Neural progenitor cell (in vitro differentiated cells): ENCODE measurements around the gene GPR162. TPM values are rescaled to one million over a fixed set of nuclear protein-coding genes. Genes with fewer than 3 reads are reported as not detected.

Source experiments
- DNase-seq: peaks from one replicate; pipeline ENCODE4 v3.0.0-alpha.2; 2016; ENCODE audit warnings: low spot score
- H2AFZ ChIP-seq: fragments of 200-600 bp; sonication (generic); replicated peaks from 2 replicates; pipeline ENCODE4 v1.6.1; 2016; ENCODE audit warnings: antibody characterized with exemption
- H3F3A ChIP-seq: fragments of 200-600 bp; sonication (generic); 2 replicates; pipeline ENCODE4 v1.6.1; 2016; ENCODE audit warnings: antibody characterized with exemption, low read depth
- H3K27ac ChIP-seq: fragments of 200-600 bp; sonication (generic); 2 replicates; pipeline ENCODE4 v1.5.1; 2016; ENCODE audit warnings: mild to moderate bottlenecking
- H3K27me3 ChIP-seq: fragments of 200-600 bp; sonication (generic); 2 replicates; pipeline ENCODE4 v1.6.1; 2016; ENCODE audit warnings: mild to moderate bottlenecking, moderate library complexity
- H3K36me3 ChIP-seq: fragments of 200-600 bp; sonication (generic); 2 replicates; pipeline ENCODE4 v1.5.1; 2016
- H3K4me1 ChIP-seq: fragments of 200-600 bp; sonication (generic); 2 replicates; pipeline ENCODE4 v1.6.1; 2016; ENCODE audit warnings: mixed run types
- H3K4me2 ChIP-seq: fragments of 200-600 bp; sonication (generic); 2 replicates; pipeline ENCODE4 v1.6.1; 2016
- H3K4me3 ChIP-seq: fragments of 200-600 bp; sonication (generic); 2 replicates; pipeline ENCODE4 v1.5.1; 2016
- H3K79me2 ChIP-seq: fragments of 200-600 bp; sonication (generic); 2 replicates; pipeline ENCODE4 v1.6.1; 2016; ENCODE audit warnings: low read depth
- H3K9ac ChIP-seq: fragments of 200-600 bp; sonication (generic); 2 replicates; pipeline ENCODE4 v1.6.1; 2016
- H3K9me3 ChIP-seq: fragments of 200-600 bp; sonication (generic); 2 replicates; pipeline ENCODE4 v1.5.1; 2016; ENCODE audit warnings: low read depth
- H4K20me1 ChIP-seq: fragments of 200-600 bp; sonication (generic); 2 replicates; pipeline ENCODE4 v1.6.1; 2016; ENCODE audit warnings: low read depth
- H3K27ac Mint-ChIP-seq: 3 replicates; pipeline ENCODE4 v1.8.0; 2021; ENCODE audit warnings: mixed read lengths
- H3K27me3 Mint-ChIP-seq: 2 replicates; pipeline ENCODE4 v1.8.0; 2022; ENCODE audit warnings: low read depth, mild to moderate bottlenecking, inconsistent platforms, moderate library complexity, mixed read lengths; ENCODE audit not compliant: insufficient read depth
- H3K36me3 Mint-ChIP-seq: 3 replicates; pipeline ENCODE4 v1.8.0; 2021; ENCODE audit warnings: mixed read lengths
- H3K4me1 Mint-ChIP-seq: 3 replicates; pipeline ENCODE4 v1.8.0; 2021; ENCODE audit warnings: mixed read lengths
- H3K4me3 Mint-ChIP-seq: 3 replicates; pipeline ENCODE4 v1.8.0; 2021; ENCODE audit warnings: mild to moderate bottlenecking, moderate library complexity, mixed read lengths
- H3K9me3 Mint-ChIP-seq: 3 replicates; pipeline ENCODE4 v1.8.0; 2020; ENCODE audit warnings: mixed read lengths
- EZH2 ChIP-seq: fragments of 200-600 bp; sonication (generic); IDR thresholded peaks from 2 replicates; pipeline ENCODE4 v1.6.1; 2017; ENCODE audit warnings: antibody characterized with exemption, mild to moderate bottlenecking, moderate library complexity
- EZH2phosphoT487 ChIP-seq: fragments of 200-600 bp; sonication (generic); IDR thresholded peaks from 2 replicates; pipeline ENCODE4 v1.6.1; 2017; ENCODE audit warnings: antibody characterized with exemption
- total RNA-seq: library from RNA; depleted of rRNA; stranded (reverse); fragments of >200 nt; gene quantifications from 2 replicates; pipeline ENCODE4 v1.2.3, GENCODE V29; 2015; ENCODE audit warnings: low replicate concordance
- TF ChIP-seq, protein P1 (sequence below): fragments of 200-600 bp; sonication (generic); IDR thresholded peaks from 2 replicates; pipeline ENCODE4 v1.5.1; 2017; ENCODE audit warnings: antibody characterized with exemption, mild to moderate bottlenecking

The GPR162 gene
- total RNA-seq, 1 donor from 2014 or later = 10.0 TPM

DNA sequence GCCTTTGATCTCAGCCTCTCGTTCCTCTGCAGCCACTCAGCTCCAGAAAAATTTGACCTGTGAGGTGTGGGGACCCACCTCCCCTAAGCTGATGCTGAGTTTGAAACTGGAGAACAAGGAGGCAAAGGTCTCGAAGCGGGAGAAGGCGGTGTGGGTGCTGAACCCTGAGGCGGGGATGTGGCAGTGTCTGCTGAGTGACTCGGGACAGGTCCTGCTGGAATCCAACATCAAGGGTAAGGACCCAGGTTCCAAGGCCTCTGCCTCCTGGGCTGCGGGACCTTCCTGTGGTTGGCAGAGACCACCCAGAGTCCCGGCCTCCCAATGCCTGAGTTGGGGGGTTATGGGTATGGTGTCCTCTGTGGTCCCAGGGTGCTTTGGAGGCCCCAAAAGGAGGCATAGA, 4.5 kb upstream of the GPR162 start:
- TF ChIP-seq EZH2 (no peak), EZH2phosphoT487 (no peak)
- TF ChIP-seq, protein P1, sequence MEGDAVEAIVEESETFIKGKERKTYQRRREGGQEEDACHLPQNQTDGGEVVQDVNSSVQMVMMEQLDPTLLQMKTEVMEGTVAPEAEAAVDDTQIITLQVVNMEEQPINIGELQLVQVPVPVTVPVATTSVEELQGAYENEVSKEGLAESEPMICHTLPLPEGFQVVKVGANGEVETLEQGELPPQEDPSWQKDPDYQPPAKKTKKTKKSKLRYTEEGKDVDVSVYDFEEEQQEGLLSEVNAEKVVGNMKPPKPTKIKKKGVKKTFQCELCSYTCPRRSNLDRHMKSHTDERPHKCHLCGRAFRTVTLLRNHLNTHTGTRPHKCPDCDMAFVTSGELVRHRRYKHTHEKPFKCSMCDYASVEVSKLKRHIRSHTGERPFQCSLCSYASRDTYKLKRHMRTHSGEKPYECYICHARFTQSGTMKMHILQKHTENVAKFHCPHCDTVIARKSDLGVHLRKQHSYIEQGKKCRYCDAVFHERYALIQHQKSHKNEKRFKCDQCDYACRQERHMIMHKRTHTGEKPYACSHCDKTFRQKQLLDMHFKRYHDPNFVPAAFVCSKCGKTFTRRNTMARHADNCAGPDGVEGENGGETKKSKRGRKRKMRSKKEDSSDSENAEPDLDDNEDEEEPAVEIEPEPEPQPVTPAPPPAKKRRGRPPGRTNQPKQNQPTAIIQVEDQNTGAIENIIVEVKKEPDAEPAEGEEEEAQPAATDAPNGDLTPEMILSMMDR = no peak

DNA sequence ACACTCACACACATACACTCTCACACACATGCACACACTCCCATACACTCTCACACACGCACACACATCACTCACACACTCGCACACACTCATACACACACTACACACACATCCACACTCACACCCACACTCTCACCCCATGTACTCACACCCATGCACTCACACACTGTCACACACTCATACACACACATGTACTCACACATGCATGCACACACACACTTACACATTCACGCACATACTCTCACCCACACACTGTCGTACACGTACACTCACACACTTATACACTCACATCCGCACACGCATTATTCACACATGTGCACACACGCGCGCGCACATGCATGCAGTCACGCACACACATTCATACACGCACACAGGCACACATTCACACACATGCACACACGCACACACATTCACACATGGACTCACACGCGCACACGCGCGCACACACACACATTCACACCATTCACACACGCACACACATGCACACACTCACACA, 3.9 kb upstream of the GPR162 start:
- no peaks in the 10 kb centered on the region for H3K9me3 ChIP-seq
- no peaks in the 10 kb centered on the region for H3K79me2 ChIP-seq
- no peak overlapping the region for H2AFZ ChIP-seq
- no peak for TF ChIP-seq EZH2
- TF ChIP-seq EZH2phosphoT487 = no peak
- TF ChIP-seq, protein P1 = no peak
- H3F3A ChIP-seq = peaks cover 45% of the 10 kb centered on the region
- no peak overlapping the region for H3K4me3 ChIP-seq
- H4K20me1 ChIP-seq = no peaks in the 10 kb centered on the region
- Mint-ChIP-seq H3K27ac (peak overlapping the region; percentile 58), H3K36me3 (no peaks in the 10 kb centered on the region), H3K4me1 (peaks cover 53% of the 10 kb centered on the region), H3K4me3 (peak overlapping the region; percentile 4), H3K27me3 (peaks cover 9% of the 10 kb centered on the region), H3K9me3 (no peaks in the 10 kb centered on the region)
- H3K27ac ChIP-seq = no peak overlapping the region
- DNase-seq = no peak
- H3K27me3 ChIP-seq = no peaks in the 10 kb centered on the region
- peaks cover 43% of the 10 kb centered on the region for H3K4me1 ChIP-seq
- no peak overlapping the region for H3K9ac ChIP-seq
- peak overlapping the region; percentile 89 for H3K4me2 ChIP-seq
- no peaks in the 10 kb centered on the region for H3K36me3 ChIP-seq

More for the DNA sequence above, 4.5 kb upstream of the GPR162 start:
- Histone ChIP-seq H3K9me3 (no peaks in the 10 kb centered on the region), H3K4me2 (no peak overlapping the region), H4K20me1 (no peaks in the 10 kb centered on the region), H3K27ac (no peak overlapping the region), H3K9ac (no peak overlapping the region), H2AFZ (no peak overlapping the region), H3K27me3 (no peaks in the 10 kb centered on the region), H3K79me2 (no peaks in the 10 kb centered on the region), H3K4me1 (peaks cover 37% of the 10 kb centered on the region), H3K4me3 (no peak overlapping the region), H3K36me3 (no peaks in the 10 kb centered on the region), H3F3A (peaks cover 39% of the 10 kb centered on the region)
- DNase-seq = no peak
- Mint-ChIP-seq H3K27me3 (peaks cover 11% of the 10 kb centered on the region), H3K4me3 (peak overlapping the region; percentile 67), H3K27ac (no peak overlapping the region), H3K36me3 (no peaks in the 10 kb centered on the region), H3K4me1 (peaks cover 47% of the 10 kb centered on the region), H3K9me3 (no peaks in the 10 kb centered on the region)

DNA sequence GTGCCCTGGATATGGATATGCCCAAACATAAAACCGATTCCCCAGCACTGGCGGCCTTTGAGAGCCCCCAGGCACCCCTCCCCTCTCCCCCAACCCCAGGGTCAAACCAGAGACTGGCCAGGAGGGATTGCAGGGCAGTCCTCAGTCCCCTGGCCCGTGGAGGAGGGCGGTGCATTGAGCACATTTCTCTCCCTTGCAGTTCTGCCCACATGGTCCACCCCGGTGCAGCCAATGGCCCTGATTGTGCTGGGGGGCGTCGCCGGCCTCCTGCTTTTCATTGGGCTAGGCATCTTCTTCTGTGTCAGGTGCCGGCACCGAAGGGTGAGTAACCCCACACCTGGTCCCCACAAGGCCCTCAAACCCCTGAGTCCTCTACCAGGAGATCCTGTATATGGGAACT, 3.4 kb upstream of the GPR162 start:
- Histone ChIP-seq H3K4me1 (peaks cover 48% of the 10 kb centered on the region), H3K27me3 (no peaks in the 10 kb centered on the region), H4K20me1 (no peaks in the 10 kb centered on the region), H2AFZ (no peak overlapping the region), H3K4me2 (peak overlapping the region; percentile 89), H3K9ac (no peak overlapping the region), H3K79me2 (no peaks in the 10 kb centered on the region), H3K4me3 (no peak overlapping the region), H3K9me3 (no peaks in the 10 kb centered on the region), H3K27ac (no peak overlapping the region), H3K36me3 (no peaks in the 10 kb centered on the region), H3F3A (peaks cover 51% of the 10 kb centered on the region)
- TF ChIP-seq, protein P1 = no peak
- TF ChIP-seq EZH2 = no peak
- no peak for TF ChIP-seq EZH2phosphoT487
- H3K36me3 Mint-ChIP-seq = peaks cover 3% of the 10 kb centered on the region
- H3K4me1 Mint-ChIP-seq = peaks cover 58% of the 10 kb centered on the region
- peak overlapping the region; percentile 96 for H3K27ac Mint-ChIP-seq
- DNase-seq = peak; percentile 52
- H3K9me3 Mint-ChIP-seq = no peaks in the 10 kb centered on the region
- peaks cover 9% of the 10 kb centered on the region for H3K27me3 Mint-ChIP-seq
- peak overlapping the region; percentile 73 for H3K4me3 Mint-ChIP-seq
